H1 (cell line): Measurements from ENCODE around the gene DUXA. TPM values are rescaled to one million over a fixed set of nuclear protein-coding genes. Genes with fewer than 3 reads are reported as not detected.

Experiments
- CTCF ChIA-PET: fragments of 300-600 bp; sonication (Branson Sonifier 250); formaldehyde crosslinking; loops from one replicate; lab custom pipeline; 2021; ENCODE audit not compliant: partially characterized antibody; lab: Charles Lee
- POLR2A ChIA-PET: fragments of 300-600 bp; sonication (Branson Sonifier 250); formaldehyde crosslinking; loops from one replicate; lab custom pipeline; 2021; ENCODE audit warnings: inconsistent platforms; ENCODE audit not compliant: partially characterized antibody; lab: Charles Lee
- DNase-seq, 2 experiments: peaks; one replicate each; pipeline versions ENCODE4 v3.0.0 to v3.0.0-alpha.2; 2010 to 2022; ENCODE audit warnings: low spot score in 2 of 2, low read depth in 1 of 2, mixed read lengths in 1 of 2
- FAIRE-seq: peaks from 2 replicates; lab custom pipeline; 2011; peaks lifted over from hg19 to GRCh38; lab: Jason Lieb, UNC
- H2AFZ ChIP-seq: 2 replicates; pipeline ENCODE4 v1.8.1; 2012; ENCODE audit warnings: low read length, inconsistent platforms
- H2AK5ac ChIP-seq: 2 replicates; pipeline ENCODE4 v1.6.1; 2013; ENCODE audit warnings: low read depth, low read length
- H2BK120ac ChIP-seq: replicated peaks from 2 replicates; pipeline ENCODE3; 2013; ENCODE audit warnings: low read depth, low read length, inconsistent platforms
- H2BK12ac ChIP-seq: 2 replicates; pipeline ENCODE4 v1.6.1; 2013; ENCODE audit warnings: low read depth, low read length
- H2BK15ac ChIP-seq: 2 replicates; pipeline ENCODE4 v1.6.1; 2013; ENCODE audit warnings: low read length
- H2BK20ac ChIP-seq: 2 replicates; pipeline ENCODE4 v1.6.1; 2013; ENCODE audit warnings: low read length
- H2BK5ac ChIP-seq: 2 replicates; pipeline ENCODE4 v1.6.1; 2013; ENCODE audit warnings: low read depth, low read length
- H3K14ac ChIP-seq: 2 replicates; pipeline ENCODE4 v1.6.1; 2013; ENCODE audit warnings: inconsistent platforms; ENCODE audit not compliant: insufficient read length
- H3K18ac ChIP-seq: 2 replicates; pipeline ENCODE4 v1.6.1; 2013; ENCODE audit warnings: low read length; ENCODE audit errors: extremely low read depth
- H3K23ac ChIP-seq: 2 replicates; pipeline ENCODE4 v1.6.1; 2013; ENCODE audit warnings: inconsistent platforms; ENCODE audit not compliant: insufficient read length
- H3K23me2 ChIP-seq: 2 replicates; pipeline ENCODE4 v1.6.1; 2013; ENCODE audit warnings: low read depth, low read length
- H3K27ac ChIP-seq: 2 replicates; pipeline ENCODE4 v1.6.1; 2011; ENCODE audit warnings: low read depth, low read length, inconsistent platforms
- H3K27me3 ChIP-seq, 4 experiments: replicated peaks in 1 of 4; 1 replicate in 1 of 4; 2 replicates in 3 of 4; pipeline versions ENCODE4 v1.6.1 to v1.8.1; 2011 to 2013; ENCODE audit warnings: low read length in 3 of 4, mild to moderate bottlenecking in 3 of 4, inconsistent platforms in 2 of 4, mixed read lengths in 2 of 4, moderate library complexity in 1 of 4; ENCODE audit not compliant: control insufficient read depth in 3 of 4, insufficient read depth in 3 of 4; ENCODE audit errors: extremely low read depth in 1 of 4
- H3K36me3 ChIP-seq, 4 experiments: 2 replicates each; pipeline versions ENCODE4 v1.6.1 to v1.8.1; 2011 to 2013; ENCODE audit warnings: mild to moderate bottlenecking in 4 of 4, low read length in 3 of 4, moderate library complexity in 2 of 4, control low read depth in 1 of 4, inconsistent platforms in 1 of 4; ENCODE audit not compliant: insufficient read depth in 4 of 4, control insufficient read depth in 2 of 4
- H3K4ac ChIP-seq: replicated peaks from 2 replicates; pipeline ENCODE3; 2013; ENCODE audit warnings: low read length, low read depth, mixed read lengths, inconsistent platforms; ENCODE audit not compliant: insufficient read length
- H3K4me1 ChIP-seq, 4 experiments: replicated peaks in 1 of 4; 1 replicate in 1 of 4; 2 replicates in 3 of 4; pipeline versions ENCODE4 v1.6.1 to v1.8.1; 2011 to 2013; ENCODE audit warnings: low read length in 3 of 4, inconsistent platforms in 2 of 4, mixed read lengths in 1 of 4; ENCODE audit not compliant: insufficient read depth in 4 of 4, control insufficient read depth in 3 of 4
- H3K4me2 ChIP-seq, 2 experiments: 2 replicates each; pipeline versions ENCODE4 v1.6.1 to v1.8.1; 2011 to 2013; ENCODE audit warnings: low read depth in 2 of 2, low read length in 2 of 2, control low read depth in 1 of 2, inconsistent platforms in 1 of 2, mild to moderate bottlenecking in 1 of 2; ENCODE audit not compliant: insufficient read depth in 1 of 2
- H3K4me3 ChIP-seq, 4 experiments: fragments of 200-600, 300-600 bp in 1 of 4; sonication (generic), shearing (Covaris generic), sonication (Bioruptor Twin) in 1 of 4; 2 replicates each; pipeline versions ENCODE4 v1.5.1 to v1.8.1; 2011 to 2016; ENCODE audit warnings: low read length in 4 of 4, low read depth in 3 of 4, control low read depth in 2 of 4, inconsistent platforms in 2 of 4, mild to moderate bottlenecking in 2 of 4, mixed read lengths in 1 of 4, moderate library complexity in 1 of 4; ENCODE audit not compliant: insufficient read depth in 2 of 4; ENCODE audit errors: extremely low read depth in 1 of 4
- H3K56ac ChIP-seq: replicated peaks from 2 replicates; pipeline ENCODE3; 2013; ENCODE audit warnings: low read depth, mild to moderate bottlenecking, mixed read lengths, low read length, inconsistent platforms; ENCODE audit not compliant: insufficient read length
- H3K79me1 ChIP-seq: 2 replicates; pipeline ENCODE4 v1.6.1; 2013; ENCODE audit warnings: low read depth, low read length, control low read depth
- H3K79me2 ChIP-seq, 2 experiments: 2 replicates each; pipeline versions ENCODE4 v1.6.1 to v1.8.1; 2012 to 2013; ENCODE audit warnings: low read length in 2 of 2, mild to moderate bottlenecking in 2 of 2, inconsistent platforms in 1 of 2; ENCODE audit not compliant: insufficient read depth in 2 of 2, control insufficient read depth in 1 of 2
- H3K9ac ChIP-seq, 4 experiments: replicated peaks in 1 of 4; 1 replicate in 1 of 4; 2 replicates in 3 of 4; pipeline versions ENCODE4 v1.6.1 to v1.8.1; 2011 to 2013; ENCODE audit warnings: low read depth in 3 of 4, low read length in 3 of 4, control low read depth in 2 of 4, mild to moderate bottlenecking in 2 of 4, moderate library complexity in 2 of 4, inconsistent platforms in 1 of 4; ENCODE audit errors: extremely low read depth in 1 of 4
- H3K9me3 ChIP-seq, 2 experiments: 2 replicates each; pipeline versions ENCODE4 v1.6.1 to v1.8.1; 2012 to 2013; ENCODE audit warnings: mild to moderate bottlenecking in 2 of 2, moderate library complexity in 2 of 2, control low read depth in 1 of 2, inconsistent platforms in 1 of 2, low read depth in 1 of 2, low read length in 1 of 2, mixed read lengths in 1 of 2; ENCODE audit not compliant: insufficient read depth in 2 of 2
- H4K20me1 ChIP-seq, 2 experiments: replicated peaks in 1 of 2; 2 replicates each; pipeline versions ENCODE3 to v1.8.1; 2011 to 2013; ENCODE audit warnings: inconsistent platforms in 2 of 2, low read length in 2 of 2, mild to moderate bottlenecking in 1 of 2; ENCODE audit not compliant: insufficient read depth in 2 of 2, control insufficient read depth in 1 of 2
- H4K5ac ChIP-seq: 2 replicates; pipeline ENCODE4 v1.6.1; 2013; ENCODE audit warnings: low read length, low read depth, mixed read lengths, inconsistent platforms; ENCODE audit not compliant: insufficient read length
- H4K8ac ChIP-seq: 2 replicates; pipeline ENCODE4 v1.8.0; 2013; ENCODE audit warnings: mild to moderate bottlenecking, moderate library complexity, low read length, inconsistent platforms; ENCODE audit not compliant: insufficient read depth; ENCODE audit errors: extremely low read depth
- H4K91ac ChIP-seq: replicated peaks from 2 replicates; pipeline ENCODE3; 2013; ENCODE audit warnings: low read length, mixed read lengths, inconsistent platforms; ENCODE audit not compliant: insufficient read length
- ATF2 ChIP-seq: IDR thresholded peaks from 2 replicates; pipeline ENCODE4 v1.6.1; 2012; ENCODE audit warnings: low read length, inconsistent platforms
- HDAC6 ChIP-seq: IDR thresholded peaks from one replicate; pipeline ENCODE4 v1.7.1; 2012; ENCODE audit warnings: low read depth, mild to moderate bottlenecking, inconsistent platforms, low read length, moderate library complexity
- JUND ChIP-seq: IDR thresholded peaks from 2 replicates; pipeline ENCODE4 v1.6.1; 2011; ENCODE audit warnings: mild to moderate bottlenecking, improper control_type of control experiment, low read length
- KDM1A ChIP-seq: fragments of 200-600, 300-600 bp; sonication (generic); IDR thresholded peaks from 2 replicates; pipeline ENCODE4 v1.7.1; 2016; ENCODE audit warnings: mild to moderate bottlenecking, low read length, borderline replicate concordance
- RFX5 ChIP-seq: IDR thresholded peaks from 2 replicates; pipeline ENCODE4 v1.6.1; 2011; ENCODE audit warnings: low read depth, low read length, improper control_type of control experiment, borderline replicate concordance
- SAP30 ChIP-seq: fragments of 300-600 bp; sonication (generic); IDR thresholded peaks from 2 replicates; pipeline ENCODE4 v1.7.1; 2012; ENCODE audit warnings: low read length, moderate library complexity, mild to moderate bottlenecking, inconsistent platforms; ENCODE audit not compliant: insufficient read depth, insufficient replicate concordance
- SIN3A ChIP-seq, 2 experiments: IDR thresholded peaks in 1 of 2; conservative IDR thresholded peaks in 1 of 2; 2 replicates each; pipeline ENCODE4 v1.6.1; 2011 to 2012; ENCODE audit warnings: low read length in 2 of 2, improper control_type of control experiment in 1 of 2, low read depth in 1 of 2, mild to moderate bottlenecking in 1 of 2
- SP4 ChIP-seq: IDR thresholded peaks from 2 replicates; pipeline ENCODE4 v1.6.1; 2012; ENCODE audit warnings: low read length, inconsistent platforms
- SRF ChIP-seq: IDR thresholded peaks from 2 replicates; pipeline ENCODE4 v1.6.1; 2011; ENCODE audit warnings: mild to moderate bottlenecking, low read depth, low read length, moderate library complexity
- TBP ChIP-seq: IDR thresholded peaks from 2 replicates; pipeline ENCODE4 v1.6.1; 2011; ENCODE audit warnings: low read depth, low read length, improper control_type of control experiment
- YY1 ChIP-seq: IDR thresholded peaks from 2 replicates; pipeline ENCODE4 v1.6.1; 2011; ENCODE audit warnings: low read depth, mild to moderate bottlenecking, low read length
- WGBS, 2 experiments: shearing (Covaris generic) in 1 of 2; methylation state at CpG; one replicate each; pipeline versions ENCODE4 v1.1.6 to v1.1.7; 2013 to 2015; ENCODE audit warnings: low lambda C conversion rate in 2 of 2, mixed read lengths in 2 of 2, inconsistent platforms in 1 of 2, low coverage in 1 of 2, missing lambda C conversion rate in 1 of 2; ENCODE audit not compliant: insufficient replicate concordance in 2 of 2, insufficient coverage in 1 of 2, insufficient read length in 1 of 2; ENCODE audit errors: extremely low coverage in 1 of 2, missing lambda C conversion rate in 1 of 2; 5-methylcytosine and 5-hydroxymethylcytosine counted together
- polyA plus RNA-seq, 7 experiments: library from polyadenylated mRNA; depleted of rRNA in 3 of 7; stranded (reverse) in 5 of 7; unstranded in 2 of 7; fragments of >200 nt in 5 of 7; fragments of 200-250 nt in 2 of 7; gene quantifications; 1 replicate in 5 of 7; 2 replicates in 1 of 7; 4 replicates in 1 of 7; pipeline versions ENCODE4 v1.2.1 to v1.2.3, GENCODE V29; 2011 to 2013; ENCODE audit warnings: missing spikeins in 2 of 7, mixed read lengths in 2 of 7
- total RNA-seq: library from RNA; stranded (reverse); fragmentation: NEBNext Ultra II Directional; extraction: Animal tissue kit (Norgen Biotek cat#: 25700); gene quantifications from 2 replicates; pipeline ENCODE4 v1.2.1, GENCODE V29; 2021
- TF ChIP-seq, protein P1 (sequence below): IDR thresholded peaks from 2 replicates; pipeline ENCODE4 v1.6.1; 2012; ENCODE audit warnings: inconsistent platforms

The DUXA gene
- total and polyA plus RNA-seq, 2 of the 8 experiments (the other 6 are each of a cell fraction or from before 2014, with no cell fraction given), result not detected

DNA sequence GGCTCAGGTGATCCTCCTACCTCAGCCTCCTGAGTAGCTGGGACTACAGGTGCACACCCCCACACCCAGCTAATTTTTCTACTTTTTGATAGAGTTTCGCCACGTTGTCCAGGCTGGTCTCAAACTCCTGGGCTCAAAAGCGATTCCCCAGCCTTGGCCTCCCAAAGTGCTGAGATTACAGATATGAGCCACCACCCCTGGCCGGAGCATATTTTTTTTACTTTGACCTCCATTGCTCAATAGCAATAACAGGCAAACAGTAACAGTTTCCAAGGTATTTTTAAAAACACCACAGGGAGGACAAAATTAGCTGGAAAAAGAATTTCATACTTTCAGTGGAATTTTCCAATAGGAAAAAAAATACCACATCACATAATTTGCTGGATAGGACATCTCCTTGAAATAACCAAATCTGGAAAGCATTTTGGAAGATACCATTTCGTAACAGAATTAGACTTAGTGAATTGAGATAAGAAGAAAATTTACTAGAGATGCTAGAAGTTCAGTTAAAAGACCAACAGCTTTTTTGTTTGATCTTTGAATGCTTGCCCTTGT, 5.2 kb downstream of the DUXA start:
- POLR2A ChIA-PET, result no interaction called here
- H4K91ac ChIP-seq, result no peak overlapping the region
- no peak overlapping the region for H2BK12ac ChIP-seq
- no peak overlapping the region for H2BK20ac ChIP-seq
- H3K4me3 ChIP-seq, result no peak overlapping the region
- CTCF ChIA-PET, result no interaction called here
- no peak for DNase-seq
- no peak overlapping the region for H3K9ac ChIP-seq
- WGBS, 2 experiments, result 85% methylated on average over 5 of the region's 5 CpGs; no CpG with 5 or more reads in 1 of the 2 experiments
- H3K23me2 ChIP-seq, result no peaks in the 10 kb centered on the region
- no peak overlapping the region for H3K14ac ChIP-seq
- no peak overlapping the region for H3K27ac ChIP-seq
- no peak overlapping the region for H2AK5ac ChIP-seq
- H2AFZ ChIP-seq, result no peak overlapping the region
- no peak overlapping the region for H3K18ac ChIP-seq
- peaks cover 38 to 57% of the 10 kb centered on the region in 2 experiments for H3K9me3 ChIP-seq
- FAIRE-seq, result no peak
- no peak overlapping the region for H4K5ac ChIP-seq
- H4K8ac ChIP-seq, result no peak overlapping the region
- H3K4ac ChIP-seq, result no peak overlapping the region
- no peak overlapping the region for H3K56ac ChIP-seq
- no peak overlapping the region for H2BK5ac ChIP-seq
- no peak overlapping the region for H3K23ac ChIP-seq
- H2BK120ac ChIP-seq, result no peak overlapping the region
- no peaks in the 10 kb centered on the region for H3K27me3 ChIP-seq
- H3K79me2 ChIP-seq, result no peaks in the 10 kb centered on the region
- no peak overlapping the region for H3K4me2 ChIP-seq
- no peaks in the 10 kb centered on the region for H3K79me1 ChIP-seq
- no peak overlapping the region for H2BK15ac ChIP-seq
- no peaks in the 10 kb centered on the region; a peak in 1 of 8 replicates for H3K36me3 ChIP-seq
- no peaks in the 10 kb centered on the region for H3K4me1 ChIP-seq
- H4K20me1 ChIP-seq, result no peaks in the 10 kb centered on the region
- TF ChIP-seq, protein P1, sequence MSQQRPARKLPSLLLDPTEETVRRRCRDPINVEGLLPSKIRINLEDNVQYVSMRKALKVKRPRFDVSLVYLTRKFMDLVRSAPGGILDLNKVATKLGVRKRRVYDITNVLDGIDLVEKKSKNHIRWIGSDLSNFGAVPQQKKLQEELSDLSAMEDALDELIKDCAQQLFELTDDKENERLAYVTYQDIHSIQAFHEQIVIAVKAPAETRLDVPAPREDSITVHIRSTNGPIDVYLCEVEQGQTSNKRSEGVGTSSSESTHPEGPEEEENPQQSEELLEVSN, result no peak
- TF ChIP-seq RFX5 (no peak), YY1 (no peak), SRF (no peak), HDAC6 (no peak), ATF2 (no peak), KDM1A (no peak), JUND (no peak), SIN3A (conservative IDR thresholded peaks at IDR 0.05 in 1 of 2, IDR thresholded peaks at IDR 0.05 in 1 of 2; ENCODE audit: low read depth in 1 of 2, low read length in 2 of 2) (no peak), SP4 (no peak), TBP (no peak), SAP30 (no peak)
